Upper lobe of left lung (tissue), 6 donors: Measurements from ENCODE around the gene TFF3. TPM values are rescaled to one million over a fixed set of nuclear protein-coding genes. Genes with fewer than 3 reads are reported as not detected.

ENCODE experiments used
- ATAC-seq, 2 donors: fragments of 200-7000 bp; cut with Tn5 transposase; one replicate each; pipeline ENCODE4 v1.9.1; 2022; ENCODE audit warnings: mild to moderate bottlenecking in 2 of 2, moderate library complexity in 2 of 2; ENCODE audit not compliant: low FRiP score in 2 of 2
- DNase-seq, 2 donors: peaks; one replicate each; pipeline ENCODE4 v3.0.0-alpha.2; 2019 to 2020
- H3K27ac ChIP-seq, 4 donors: fragments of 200-600 bp; sonication (generic); one replicate each; pipeline ENCODE4 v1.5.1; 2016 to 2019
- H3K27me3 ChIP-seq, 4 donors: fragments of 200-600 bp; sonication (generic); one replicate each; pipeline ENCODE4 v1.5.1; 2017 to 2019
- H3K36me3 ChIP-seq, 4 donors: fragments of 200-600 bp; sonication (generic); one replicate each; pipeline ENCODE4 v1.5.1; 2016 to 2019
- H3K4me1 ChIP-seq, 4 donors: fragments of 200-600 bp; sonication (generic); one replicate each; pipeline ENCODE4 v1.5.1; 2018 to 2019
- H3K4me3 ChIP-seq, 4 donors: fragments of 200-600 bp; sonication (generic); one replicate each; pipeline ENCODE4 v1.5.1; 2017 to 2019; ENCODE audit warnings: mild to moderate bottlenecking in 2 of 4, moderate library complexity in 1 of 4
- H3K9me3 ChIP-seq, 4 donors: fragments of 200-600 bp; sonication (generic); one replicate each; pipeline ENCODE4 v1.5.1; 2018 to 2019
- EP300 ChIP-seq, 4 donors: sonication (generic); formaldehyde crosslinking; IDR thresholded peaks; one replicate each; pipeline ENCODE4 v1.5.1; 2017; ENCODE audit warnings: antibody characterized with exemption in 4 of 4, control low read depth in 2 of 4
- POLR2A ChIP-seq, 4 donors: fragments of 450-650 bp; IDR thresholded peaks; one replicate each; pipeline ENCODE4 v1.5.1; 2016 to 2017; ENCODE audit warnings: antibody characterized with exemption in 4 of 4, mild to moderate bottlenecking in 2 of 4
- POLR2AphosphoS5 ChIP-seq, 2 donors: sonication (generic); formaldehyde crosslinking; IDR thresholded peaks; one replicate each; pipeline ENCODE4 v1.5.1; 2017; ENCODE audit warnings: antibody characterized with exemption in 2 of 2
- WGBS, 2 donors: methylation state at CpG; one replicate each; pipeline ENCODE4 v1.1.5; 2017 to 2018; 5-methylcytosine and 5-hydroxymethylcytosine counted together
- total RNA-seq, 6 donors: library from RNA; depleted of rRNA in 4 of 6; stranded (reverse); fragments of >200 nt in 4 of 6; gene quantifications; one replicate each; pipeline versions ENCODE4 v1.1.0 to v1.2.1, GENCODE V29; 2016 to 2021
- TF ChIP-seq, protein P1 (sequence below), 6 experiments: fragments of 450-650 bp in 4 of 6; fragments of 200-600 bp in 2 of 6; sonication (generic) in 2 of 6; IDR thresholded peaks; one replicate each; pipeline ENCODE4 v1.5.1; 2016 to 2019; ENCODE audit warnings: antibody characterized with exemption in 6 of 6
- donor health status: DM: no; HTN: no; CAD: no; lungs with moderate emphysema.
- donor health status: DM: no; HTN: yes; CAD: no; lungs with severe emphysema.

TFF3 gene
- total RNA-seq, 6 donors from 2014 or later, result 5.9 to 21.5 (median 18.2) TPM

DNA sequence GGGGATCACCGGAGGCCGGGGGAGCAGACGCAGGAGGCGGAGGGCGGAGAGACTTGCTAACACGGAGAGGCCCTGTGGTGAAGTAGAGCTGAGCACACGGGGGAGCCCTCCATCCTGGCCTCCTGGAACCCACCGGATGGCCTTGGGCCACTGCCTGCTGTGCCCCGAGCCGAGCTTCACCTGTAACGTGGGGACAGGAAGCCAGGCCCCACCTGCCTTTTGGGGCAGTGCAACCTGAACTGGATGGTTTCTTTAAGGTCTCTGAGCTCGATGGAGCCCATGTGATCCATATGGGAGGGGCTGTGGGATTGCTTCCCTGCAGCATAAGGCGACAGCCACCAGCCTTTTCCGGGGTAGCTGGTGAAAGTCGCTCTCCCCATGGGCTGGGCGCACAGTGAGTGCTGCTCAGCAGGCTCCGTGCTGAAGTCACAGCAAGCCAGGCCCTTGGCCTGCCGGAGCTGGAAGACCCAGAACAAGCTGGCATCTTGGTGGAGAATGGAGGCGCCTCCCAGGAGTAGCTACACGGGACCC lies 35.8 kb downstream of the TFF3 start:
- Histone ChIP-seq H3K9me3 (no peaks in the 10 kb centered on the region), H3K4me3 (no peak overlapping the region), H3K36me3 (peaks cover 0 to 74% (median 33%) of the 10 kb centered on the region in 4 donors), H3K4me1 (no peaks in the 10 kb centered on the region), H3K27ac (no peak overlapping the region), H3K27me3 (no peaks in the 10 kb centered on the region)
- TF ChIP-seq POLR2A (IDR thresholded peaks at IDR 0.05), result no peak
- TF ChIP-seq, protein P1, sequence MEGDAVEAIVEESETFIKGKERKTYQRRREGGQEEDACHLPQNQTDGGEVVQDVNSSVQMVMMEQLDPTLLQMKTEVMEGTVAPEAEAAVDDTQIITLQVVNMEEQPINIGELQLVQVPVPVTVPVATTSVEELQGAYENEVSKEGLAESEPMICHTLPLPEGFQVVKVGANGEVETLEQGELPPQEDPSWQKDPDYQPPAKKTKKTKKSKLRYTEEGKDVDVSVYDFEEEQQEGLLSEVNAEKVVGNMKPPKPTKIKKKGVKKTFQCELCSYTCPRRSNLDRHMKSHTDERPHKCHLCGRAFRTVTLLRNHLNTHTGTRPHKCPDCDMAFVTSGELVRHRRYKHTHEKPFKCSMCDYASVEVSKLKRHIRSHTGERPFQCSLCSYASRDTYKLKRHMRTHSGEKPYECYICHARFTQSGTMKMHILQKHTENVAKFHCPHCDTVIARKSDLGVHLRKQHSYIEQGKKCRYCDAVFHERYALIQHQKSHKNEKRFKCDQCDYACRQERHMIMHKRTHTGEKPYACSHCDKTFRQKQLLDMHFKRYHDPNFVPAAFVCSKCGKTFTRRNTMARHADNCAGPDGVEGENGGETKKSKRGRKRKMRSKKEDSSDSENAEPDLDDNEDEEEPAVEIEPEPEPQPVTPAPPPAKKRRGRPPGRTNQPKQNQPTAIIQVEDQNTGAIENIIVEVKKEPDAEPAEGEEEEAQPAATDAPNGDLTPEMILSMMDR (IDR thresholded peaks at IDR 0.05), result no peak
- no peak for TF ChIP-seq EP300 (IDR thresholded peaks at IDR 0.05)
- no peak for TF ChIP-seq POLR2AphosphoS5 (IDR thresholded peaks at IDR 0.05)
- no peak for DNase-seq
- ATAC-seq, result no peak
- WGBS, 2 donors, result 82 to 95% methylated on average over 3 to 17 of the region's 20 CpGs

DNA sequence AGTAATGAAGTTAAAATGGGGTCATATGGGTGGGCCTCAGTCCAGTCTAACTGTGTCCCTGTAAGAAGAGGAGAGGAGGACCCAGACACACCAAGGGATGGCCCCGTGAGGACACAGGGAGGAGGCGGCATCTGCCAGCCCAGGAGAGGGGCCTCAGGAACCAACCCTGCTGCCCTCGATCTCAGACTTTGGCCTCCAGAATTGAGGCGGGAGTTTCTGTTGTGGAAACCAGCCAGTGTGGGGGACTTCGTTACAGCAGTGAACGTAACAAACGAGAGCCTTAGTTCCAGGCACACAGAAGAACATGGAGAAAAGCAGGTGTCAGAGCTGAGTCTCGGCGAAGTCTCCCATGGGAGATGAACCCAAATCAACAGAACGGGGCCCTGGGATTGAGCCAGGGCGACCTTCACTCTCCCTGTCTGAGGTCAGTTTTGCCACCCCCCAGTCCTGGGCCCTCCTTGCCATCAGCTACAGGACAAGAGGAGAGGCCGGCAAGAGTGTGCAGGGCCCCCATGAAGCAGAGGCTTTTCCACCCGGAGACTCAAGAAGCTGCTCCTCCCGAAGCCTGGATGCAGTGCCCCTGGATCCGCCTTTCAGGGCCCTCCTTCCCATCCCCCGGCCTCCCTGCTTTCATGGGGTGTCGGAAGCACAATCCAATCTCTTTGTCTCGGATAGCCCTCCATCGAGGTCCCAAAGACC lies 36.6 kb downstream of the TFF3 start:
- no peaks in the 10 kb centered on the region for H3K27me3 ChIP-seq
- no peaks in the 10 kb centered on the region for H3K4me1 ChIP-seq
- ATAC-seq (no peak), DNase-seq (no peak)
- TF ChIP-seq POLR2AphosphoS5 (IDR thresholded peaks at IDR 0.05), result no peak
- no peak for TF ChIP-seq EP300 (IDR thresholded peaks at IDR 0.05)
- no peak for TF ChIP-seq POLR2A (IDR thresholded peaks at IDR 0.05)
- TF ChIP-seq, protein P1 (IDR thresholded peaks at IDR 0.05), result no peak
- H3K36me3 ChIP-seq, result peaks cover 0 to 72% (median 33%) of the 10 kb centered on the region in 4 donors
- no peaks in the 10 kb centered on the region for H3K9me3 ChIP-seq
- 91 to 93% methylated on average over 18 to 19 of the region's 19 CpGs for WGBS, 2 donors
- H3K4me3 ChIP-seq, result no peak overlapping the region
- H3K27ac ChIP-seq, result no peak overlapping the region

DNA sequence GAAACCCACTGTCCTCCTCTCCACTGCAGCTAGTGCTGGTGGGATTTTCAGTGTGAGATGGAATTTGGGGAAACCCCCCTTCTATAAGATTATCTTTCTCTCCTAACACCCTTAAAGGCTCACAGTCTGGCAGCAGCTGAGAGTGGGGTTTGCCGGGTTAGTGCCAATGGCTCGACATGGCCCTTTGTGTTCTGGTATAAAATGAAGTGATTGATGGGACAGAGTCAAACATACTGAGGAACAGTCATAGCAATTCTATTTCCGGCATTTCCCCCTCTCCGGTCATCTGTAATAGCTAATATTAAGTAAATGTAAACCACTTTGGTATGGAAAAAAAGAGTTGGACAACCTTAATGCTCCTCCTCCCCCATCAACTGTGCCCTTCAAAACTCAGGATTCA lies 37.6 kb downstream of the TFF3 start:
- H3K4me3 ChIP-seq, result no peak overlapping the region
- H3K27me3 ChIP-seq, result no peaks in the 10 kb centered on the region
- peaks cover 0 to 71% (median 32%) of the 10 kb centered on the region in 4 donors for H3K36me3 ChIP-seq
- no peak overlapping the region for H3K27ac ChIP-seq
- ATAC-seq, result no peak
- 63 to 82% methylated on average over 4 of the region's 4 CpGs for WGBS, 2 donors
- DNase-seq, result no peak
- no peaks in the 10 kb centered on the region for H3K9me3 ChIP-seq
- H3K4me1 ChIP-seq, result peaks cover 0 to 2% (median 0%) of the 10 kb centered on the region in 4 donors
- TF ChIP-seq EP300 (IDR thresholded peaks at IDR 0.05), result no peak

DNA sequence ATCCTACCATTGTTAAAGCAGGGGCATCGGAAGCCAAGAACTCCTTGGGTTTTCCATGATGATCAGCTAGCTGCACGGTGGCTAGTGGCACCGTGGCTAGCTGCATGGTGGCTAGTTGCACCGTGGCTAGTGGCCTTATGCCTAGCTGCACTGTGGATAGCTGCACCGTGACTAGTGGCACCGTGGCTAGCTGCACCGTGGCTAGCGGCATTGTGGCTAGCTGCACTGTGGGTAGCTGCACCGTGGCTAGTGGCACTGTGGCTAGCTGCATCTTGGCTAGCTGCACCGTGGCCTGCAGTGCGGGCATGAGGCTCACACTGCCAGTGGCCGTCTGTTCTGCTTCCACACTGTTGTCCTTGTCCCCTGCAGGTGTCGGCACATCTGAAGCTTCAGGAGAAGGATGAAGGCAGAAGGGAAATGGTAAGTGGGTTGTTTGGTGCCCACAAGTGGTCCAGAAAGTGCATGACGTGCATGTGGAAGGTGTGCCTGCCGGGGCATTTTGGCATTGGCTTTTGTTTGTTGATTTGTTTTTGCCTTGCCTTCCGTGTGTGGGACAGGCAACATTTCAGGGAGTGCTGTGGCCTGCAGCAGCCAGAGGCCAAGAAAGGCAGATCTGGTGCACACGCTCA lies 38.6 kb downstream of the TFF3 start:
- WGBS, 2 donors, result 83 to 91% methylated on average over 8 to 15 of the region's 17 CpGs
- DNase-seq (no peak), ATAC-seq (no peak)
- no peak overlapping the region for H3K27ac ChIP-seq
- H3K4me1 ChIP-seq, result peaks cover 0 to 4% (median 0%) of the 10 kb centered on the region in 4 donors
- no peaks in the 10 kb centered on the region for H3K9me3 ChIP-seq
- H3K4me3 ChIP-seq, result no peak overlapping the region
- peaks cover 0 to 65% (median 28%) of the 10 kb centered on the region in 4 donors for H3K36me3 ChIP-seq
- TF ChIP-seq POLR2A (IDR thresholded peaks at IDR 0.05) (no peak), POLR2AphosphoS5 (IDR thresholded peaks at IDR 0.05) (no peak), EP300 (IDR thresholded peaks at IDR 0.05) (no peak)
- TF ChIP-seq, protein P1 (IDR thresholded peaks at IDR 0.05), result no peak
- H3K27me3 ChIP-seq, result no peaks in the 10 kb centered on the region

DNA sequence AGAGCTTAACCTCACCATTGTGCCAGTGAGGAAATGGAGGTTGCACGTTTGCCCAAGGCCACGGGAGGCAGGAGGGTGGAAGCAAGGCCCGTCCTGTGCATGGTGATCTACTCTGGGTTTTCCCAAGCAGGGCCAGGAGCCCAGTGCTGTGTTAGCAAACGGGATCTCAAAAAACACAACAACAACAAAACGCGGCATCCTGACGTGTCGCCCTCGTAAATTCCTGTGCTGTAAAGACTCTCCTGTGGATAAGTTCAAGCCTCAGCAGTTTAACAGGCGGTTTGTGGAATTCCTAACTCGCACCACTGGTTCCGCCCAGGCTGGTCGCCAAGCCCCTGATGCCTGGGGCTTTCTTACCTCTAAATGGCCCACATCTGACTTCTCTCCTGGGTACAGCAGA lies 39.1 kb downstream of the TFF3 start:
- WGBS, 2 donors, result 92 to 93% methylated on average over 13 of the region's 13 CpGs
- Histone ChIP-seq H3K4me3 (no peak overlapping the region), H3K27me3 (no peaks in the 10 kb centered on the region), H3K4me1 (peaks cover 0 to 4% (median 0%) of the 10 kb centered on the region in 4 donors), H3K36me3 (peaks cover 0 to 59% (median 27%) of the 10 kb centered on the region in 4 donors), H3K27ac (no peak overlapping the region), H3K9me3 (no peaks in the 10 kb centered on the region)
- ATAC-seq, result no peak
- no peak for DNase-seq
- no peak for TF ChIP-seq EP300 (IDR thresholded peaks at IDR 0.05)
- TF ChIP-seq, protein P1 (IDR thresholded peaks at IDR 0.05), result no peak
- TF ChIP-seq POLR2AphosphoS5 (IDR thresholded peaks at IDR 0.05), result no peak
- no peak for TF ChIP-seq POLR2A (IDR thresholded peaks at IDR 0.05)
